AG20443 (cell line): ENCODE measurements around the gene TRUB2.
"Not testable (repeated sequence)": the region's sequence is repeated elsewhere in the genome, so short reads cannot be mapped to it uniquely, and the experiment has no call there.

ENCODE experiments used
- DNase-seq: peaks from one replicate; pipeline ENCODE4 v3.0.0; 2012; ENCODE audit warnings: low spot score, mixed read lengths

Gene TRUB2

DNA sequence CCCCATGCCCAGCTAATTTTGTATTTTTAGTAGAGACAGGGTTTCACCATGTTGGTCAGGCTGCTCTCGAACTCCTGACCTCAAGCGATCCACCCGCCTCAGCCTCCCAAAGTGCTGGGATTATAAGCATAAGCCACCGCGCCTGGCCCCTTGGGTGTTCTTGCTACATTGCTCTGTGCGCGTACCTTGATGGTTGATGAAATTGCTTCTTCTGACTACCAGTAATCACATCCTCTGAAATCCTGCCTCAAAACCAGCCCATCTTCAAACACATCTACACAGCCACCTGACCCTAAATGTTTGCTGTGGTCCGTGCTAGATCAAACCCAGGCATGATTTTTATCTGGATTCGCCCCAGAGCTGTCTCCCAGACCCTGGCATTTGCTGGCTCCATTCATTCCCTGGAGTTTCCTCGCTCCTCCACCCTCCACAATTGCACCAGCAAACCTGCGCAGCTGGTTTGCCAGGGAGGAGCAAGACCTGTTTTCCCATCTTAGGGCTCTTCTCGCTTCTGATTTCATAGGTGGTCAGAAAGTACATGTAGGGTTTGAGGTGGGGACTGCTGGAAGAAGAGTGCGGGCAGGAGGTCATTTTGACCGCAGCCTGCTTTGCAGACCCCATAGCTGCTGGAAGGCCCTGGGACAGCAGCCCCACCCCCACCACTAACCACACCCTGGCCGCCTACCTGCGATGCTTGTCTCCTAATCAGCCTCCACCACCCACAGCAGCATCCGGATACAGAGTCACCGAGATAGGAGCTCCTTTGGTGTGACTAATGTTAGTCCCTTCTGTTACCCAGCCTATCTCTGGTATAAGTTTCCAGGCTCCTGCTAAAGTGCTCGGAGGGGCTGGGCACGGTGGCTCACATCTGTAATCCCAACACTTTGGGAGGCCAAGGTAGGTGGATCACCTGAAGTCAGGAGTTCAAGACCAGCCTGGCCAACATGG, 23.4 kb downstream of the TRUB2 start:
- no peak for DNase-seq

DNA sequence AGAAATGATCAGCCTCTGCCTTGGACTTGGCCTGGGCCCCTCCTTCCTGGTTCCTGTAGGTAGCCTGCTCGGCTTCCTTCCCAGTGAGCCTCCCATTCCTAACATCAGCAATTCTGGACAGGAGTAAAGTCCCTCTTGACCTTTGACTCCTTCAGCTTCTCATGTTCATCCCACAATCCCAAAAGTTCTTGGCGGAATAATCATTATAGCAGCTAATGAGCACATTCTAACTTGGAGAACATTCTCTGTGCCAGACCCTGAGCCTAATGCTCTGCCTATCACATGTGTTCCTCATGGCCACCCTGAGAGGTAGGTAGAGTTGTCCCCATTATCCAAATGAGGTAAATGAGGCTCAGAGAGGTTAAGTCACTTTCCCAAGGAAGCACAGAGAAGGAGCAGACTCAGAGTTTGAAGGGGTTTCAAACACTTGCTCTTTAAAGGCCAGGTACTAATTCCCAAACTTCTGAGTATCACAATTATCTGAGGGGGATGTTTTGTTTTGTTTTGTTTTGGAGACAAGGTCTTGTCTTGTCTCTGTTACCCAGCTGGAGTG, 24.9 kb downstream of the TRUB2 start:
- DNase-seq: peak; percentile 5

DNA sequence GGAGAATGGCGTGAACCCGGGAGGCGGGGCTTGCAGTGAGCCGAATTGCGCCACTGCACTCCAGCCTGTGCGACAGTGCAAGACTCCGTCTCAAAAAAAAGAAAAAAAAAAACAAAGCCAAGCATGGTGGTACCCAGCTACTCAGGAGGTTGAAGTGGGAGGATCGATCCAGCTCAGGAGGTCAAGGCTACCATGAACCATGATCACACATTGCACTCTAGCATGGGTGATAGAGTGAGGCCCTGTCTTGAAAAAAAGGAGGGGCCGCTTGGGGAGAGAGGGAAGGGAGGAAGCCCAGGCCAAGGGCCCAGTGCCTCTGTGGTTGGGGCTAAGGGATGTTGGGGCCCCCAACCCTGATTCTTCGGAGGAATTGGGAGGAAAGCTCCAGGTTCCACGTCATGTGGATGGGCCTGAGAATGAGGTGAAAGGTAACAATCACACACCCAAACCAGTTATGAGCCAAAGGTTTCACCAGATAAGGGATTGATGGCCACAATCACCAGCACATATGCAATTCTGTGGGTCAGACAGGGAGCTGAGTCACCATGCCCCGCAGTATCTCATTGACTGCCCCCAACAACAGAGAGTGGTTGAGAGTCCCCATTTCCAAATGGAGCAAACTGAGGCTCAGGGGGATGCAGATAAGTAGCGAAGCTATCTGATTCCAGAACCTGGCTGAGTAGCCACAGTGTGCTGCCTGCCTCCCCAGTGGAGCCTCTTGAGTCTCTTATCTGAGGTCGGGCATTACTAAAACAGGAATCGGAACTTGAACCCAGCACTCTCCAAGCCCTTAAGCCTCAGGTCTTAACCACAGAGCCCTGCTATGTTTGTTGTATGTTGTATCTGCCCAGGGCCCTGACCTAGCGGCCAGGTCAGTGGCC, 25.7 kb downstream of the TRUB2 start:
- peak; percentile 5 for DNase-seq

DNA sequence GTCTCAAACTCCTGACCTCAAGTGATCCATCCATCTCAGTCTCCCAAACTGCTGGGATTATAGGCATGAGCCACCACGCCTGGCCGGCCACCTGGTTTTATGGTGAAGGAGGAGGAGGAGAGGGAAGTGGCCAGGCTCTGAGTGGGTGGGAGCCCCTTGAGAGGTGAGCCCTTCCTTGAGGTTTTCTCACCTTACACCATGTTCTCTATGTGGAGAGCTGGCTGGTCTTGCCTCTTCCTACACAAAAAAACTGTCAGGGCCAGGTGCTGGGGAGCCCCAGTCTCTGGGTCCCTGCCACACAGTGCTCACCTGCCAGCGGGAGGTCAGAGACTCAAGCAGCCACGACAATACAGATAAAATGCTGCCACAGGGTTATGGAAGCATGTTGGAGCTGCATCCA, 28.1 kb downstream of the TRUB2 start:
- no peak for DNase-seq

DNA sequence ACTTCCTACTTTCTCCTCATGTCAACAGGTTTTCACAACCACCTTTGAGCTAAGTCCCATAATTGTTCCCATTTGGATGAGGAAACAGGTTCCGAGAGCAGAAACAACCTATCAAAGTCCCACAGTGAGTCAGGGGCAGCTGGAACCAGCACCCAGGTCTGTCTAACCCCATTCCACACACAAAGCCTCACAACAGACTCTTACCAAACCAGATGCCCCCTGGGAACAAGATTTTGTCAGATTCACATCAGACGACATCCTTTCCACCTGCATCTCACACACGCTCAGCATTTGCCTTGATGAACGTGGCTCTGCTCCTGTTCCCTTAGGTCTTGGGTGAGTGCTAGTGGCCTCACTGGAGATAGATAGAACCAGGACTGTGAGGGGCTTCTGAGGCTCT, 29.2 kb downstream of the TRUB2 start:
- no peak for DNase-seq

DNA sequence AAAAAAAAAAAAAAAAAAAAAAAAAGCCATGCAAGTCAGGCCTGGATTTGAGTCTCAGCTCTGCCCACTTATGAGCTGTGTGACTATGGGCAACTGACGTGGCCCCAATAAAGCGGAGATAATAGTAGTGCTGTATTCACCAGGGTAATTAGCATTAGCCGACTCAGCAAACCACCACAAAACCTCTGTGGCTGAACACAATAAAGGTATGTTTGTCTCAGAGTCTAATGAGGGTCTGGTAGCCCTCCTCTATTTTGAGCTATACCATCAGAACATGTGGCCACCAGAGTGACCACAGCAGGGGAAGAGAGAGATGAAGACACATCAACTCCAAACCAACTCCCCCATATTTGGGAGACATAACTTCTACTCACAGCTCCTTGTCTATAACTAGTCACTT, 30.2 kb downstream of the TRUB2 start:
- no peak for DNase-seq

GRCh38 chr9:128288273-128289004, 33.8 kb downstream of the TRUB2 start:
- DNase-seq: no peak

GRCh38 chr9:128286440-128286839, 35.8 kb downstream of the TRUB2 start:
- peak; percentile 44 for DNase-seq

GRCh38 chr9:128285033-128285784, 37.0 kb downstream of the TRUB2 start:
- no peak for DNase-seq

GRCh38 chr9:128282500-128282899, 39.7 kb downstream of the TRUB2 start:
- DNase-seq: peak; percentile 43

GRCh38 chr9:128280084-128280622, 42.1 kb downstream of the TRUB2 start:
- DNase-seq: no peak

- DNase-seq: not testable (repeated sequence)
These were observed 42.9 kb downstream of the TRUB2 start for GRCh38 chr9:128279088-128280073.

DNA sequence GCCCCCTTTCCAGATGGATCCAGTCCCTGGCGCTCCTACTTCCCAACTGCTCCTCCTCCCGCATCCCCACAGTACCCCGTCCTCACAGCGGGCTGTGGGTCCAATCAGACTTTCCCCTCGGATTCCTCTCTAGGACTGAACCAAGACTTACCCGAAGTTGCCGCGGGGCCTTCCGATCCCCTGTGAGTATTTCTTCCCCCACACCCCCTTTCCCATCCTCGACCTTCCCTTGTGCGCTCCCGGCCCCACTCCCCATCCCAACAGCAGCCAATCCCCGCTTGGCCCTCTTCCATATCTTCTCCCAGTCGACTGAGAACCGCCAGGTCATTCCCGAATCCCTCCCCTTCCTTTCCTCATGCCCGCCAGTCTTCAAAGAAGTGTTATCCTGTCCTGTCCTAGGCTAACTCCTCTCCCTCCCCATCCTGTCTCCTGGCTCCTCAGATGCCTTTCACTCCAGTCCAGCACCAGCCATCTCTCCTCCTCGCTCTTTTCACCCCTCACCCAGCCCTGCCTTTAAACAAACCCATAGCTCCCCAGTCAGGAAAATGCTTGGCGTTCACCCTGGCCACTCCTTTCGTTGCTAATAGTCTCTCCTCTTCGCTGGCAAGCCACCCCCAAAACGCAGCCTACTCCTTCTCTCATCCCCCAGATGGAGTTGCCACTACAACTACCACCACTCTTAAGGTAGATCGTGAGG, 45.5 kb downstream of the TRUB2 start:
- peak; percentile 65 for DNase-seq

DNA sequence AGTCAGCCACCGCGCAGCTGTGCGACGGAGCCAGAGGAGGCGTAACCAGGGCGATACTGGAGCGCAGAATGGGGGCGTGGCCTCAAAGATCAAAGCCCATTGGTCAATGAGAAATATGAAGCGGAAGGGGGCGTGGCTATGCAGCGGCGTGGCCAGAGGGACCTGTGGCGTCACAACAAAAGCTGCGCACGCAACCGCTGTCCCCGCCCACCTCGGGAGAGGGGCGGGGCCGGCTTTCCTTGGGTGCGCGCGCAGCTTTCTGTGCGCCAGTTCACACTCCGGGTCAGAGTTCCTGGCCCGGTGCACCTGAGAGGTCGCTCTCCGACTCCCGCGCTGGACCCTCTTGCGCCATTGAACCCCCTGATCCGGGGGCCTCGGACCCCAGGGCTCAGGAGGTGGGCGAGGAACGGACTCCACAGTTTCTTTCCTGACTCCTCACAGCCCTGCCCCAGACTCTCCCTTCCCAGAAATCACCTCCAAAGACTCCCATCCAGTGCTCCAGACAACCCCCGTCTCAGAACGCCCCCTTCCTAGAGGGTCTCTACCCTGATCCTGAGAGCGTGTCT, 46.2 kb downstream of the TRUB2 start, which contains the start of gene SWI5:
TSS of gene SWI5 (plus strand) at position 269 of the 566 bp plus-strand sequence.
- peak; percentile 99 for DNase-seq

- peak; percentile 83 for DNase-seq
These were observed 46.8 kb downstream of the TRUB2 start, which contains the start of gene GOLGA2 for GRCh38 chr9:128275198-128276007. TSS of gene GOLGA2 (minus strand) at chr9:128276007. CDS start at chr9:128275976, 31 bp downstream.

DNA sequence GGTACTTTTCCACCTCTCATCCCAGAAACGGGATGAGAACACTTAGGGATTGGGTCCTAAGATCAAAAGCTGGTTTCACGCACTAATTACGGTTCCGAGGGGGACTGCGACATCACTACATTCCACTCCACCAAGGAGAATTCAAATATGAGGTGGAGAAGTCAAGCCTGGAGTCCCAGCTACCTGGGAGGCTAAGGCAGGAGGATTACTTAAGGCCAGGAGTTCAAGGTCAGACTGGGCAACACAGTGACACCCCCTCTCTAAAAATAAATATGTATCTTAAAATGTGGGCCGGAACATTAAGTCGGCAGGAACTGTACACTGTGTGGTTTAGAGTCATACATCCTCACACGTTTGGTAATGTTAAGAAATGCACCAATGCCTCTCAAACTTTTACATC, 48.0 kb downstream of the TRUB2 start:
- DNase-seq: no peak

DNA sequence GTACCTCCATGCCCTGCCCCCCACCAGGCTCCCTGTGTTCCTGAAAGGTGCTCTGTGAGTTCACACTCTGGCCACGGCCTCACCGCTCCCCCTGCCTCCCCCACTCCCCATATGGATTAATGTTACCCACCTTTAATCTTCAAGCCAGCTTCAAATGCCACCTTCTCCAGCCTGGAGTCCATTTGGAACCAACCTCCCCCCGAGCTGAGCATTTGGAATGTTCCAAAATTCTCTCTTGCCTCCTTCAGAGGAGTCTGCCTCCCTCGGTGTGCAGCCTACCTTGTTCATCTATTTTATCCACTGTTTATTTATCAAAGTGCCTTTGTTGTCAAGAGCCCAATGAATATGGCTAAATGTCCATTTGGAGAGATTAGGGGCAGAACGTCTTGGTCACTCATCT, 50.7 kb downstream of the TRUB2 start:
- DNase-seq: no peak
